Measurements from ENCODE around the gene SLC25A42.
"Not testable (repeated sequence)": the region's sequence is repeated elsewhere in the genome, so short reads cannot be mapped to it uniquely, and the experiment has no call there.

Gene SLC25A42

GRCh38 chr19:19135713-19136112 lies 71.9 kb downstream of the SLC25A42 start:
- DNase-seq (ENCODE audit: low spot score) = not testable (repeated sequence)

GRCh38 chr19:19137556-19138108 lies 73.8 kb downstream of the SLC25A42 start:
- no peak for DNase-seq (ENCODE audit: low spot score)

- DNase-seq (ENCODE audit: low spot score) = peak; percentile 99
These were observed 74.6 kb downstream of the SLC25A42 start, which contains the start of gene TMEM161A for GRCh38 chr19:19138109-19138981. TMEM161A (minus strand) TSS chr19:19138478; CDS start chr19:19138428, 50 bp downstream.

GRCh38 chr19:19139876-19140229 lies 76.1 kb downstream of the SLC25A42 start:
- DNase-seq (ENCODE audit: low spot score) = no peak

GRCh38 chr19:19140476-19140875 lies 76.7 kb downstream of the SLC25A42 start:
- DNase-seq (ENCODE audit: low spot score) = no peak

GRCh38 chr19:19142347-19142746 lies 78.6 kb downstream of the SLC25A42 start:
- no peak for DNase-seq (ENCODE audit: low spot score)

GRCh38 chr19:19145281-19145680 lies 81.5 kb downstream of the SLC25A42 start:
- DNase-seq (ENCODE audit: low spot score) = no peak

GRCh38 chr19:19145684-19146608 lies 82.2 kb downstream of the SLC25A42 start:
- DNase-seq (ENCODE audit: low spot score) = peak; percentile 88

- no peak for DNase-seq (ENCODE audit: low spot score)
These were observed 83.1 kb downstream of the SLC25A42 start for GRCh38 chr19:19146865-19147264.

GRCh38 chr19:19147344-19147743 lies 83.5 kb downstream of the SLC25A42 start:
- no peak for DNase-seq (ENCODE audit: low spot score)

GRCh38 chr19:19148504-19148903 lies 84.7 kb downstream of the SLC25A42 start:
- DNase-seq (ENCODE audit: low spot score) = not testable (repeated sequence)

GRCh38 chr19:19149435-19149834 lies 85.6 kb downstream of the SLC25A42 start:
- no peak for DNase-seq (ENCODE audit: low spot score)

GRCh38 chr19:19151418-19151817 lies 87.6 kb downstream of the SLC25A42 start:
- no peak for DNase-seq (ENCODE audit: low spot score)

- no peak for DNase-seq (ENCODE audit: low spot score)
These were observed 89.0 kb downstream of the SLC25A42 start for GRCh38 chr19:19152668-19153384.

GRCh38 chr19:19154768-19155494 lies 91.1 kb downstream of the SLC25A42 start:
- DNase-seq (ENCODE audit: low spot score) = no peak

GRCh38 chr19:19155495-19156219 lies 91.9 kb downstream of the SLC25A42 start:
- no peak for DNase-seq (ENCODE audit: low spot score)

GRCh38 chr19:19157808-19158207 lies 94.0 kb downstream of the SLC25A42 start:
- DNase-seq (ENCODE audit: low spot score) = no peak

- no peak for DNase-seq (ENCODE audit: low spot score)
These were observed 95.7 kb downstream of the SLC25A42 start for GRCh38 chr19:19159534-19159933.

- DNase-seq (ENCODE audit: low spot score) = no peak
These were observed 96.8 kb downstream of the SLC25A42 start for GRCh38 chr19:19160461-19161035.

- no peak for DNase-seq (ENCODE audit: low spot score)
These were observed 98.7 kb downstream of the SLC25A42 start for GRCh38 chr19:19162495-19162894.
